GM08714 (cell line): ENCODE measurements around the gene SEPTIN14.
"Not testable (repeated sequence)": the region's sequence is repeated elsewhere in the genome, so short reads cannot be mapped to it uniquely, and the experiment has no call there.

Source experiments
- H3K4me3 ChIP-seq: fragments of 200-500 bp; sonication (Bioruptor generic); 2 replicates; pipeline ENCODE4 v1.5.1; 2014; ENCODE audit warnings: mild to moderate bottlenecking, low read length, inconsistent platforms
- ZNF274 ChIP-seq: IDR thresholded peaks from 2 replicates; pipeline ENCODE4 v1.6.1; 2012; ENCODE audit warnings: mild to moderate bottlenecking, low read depth, low read length

SEPTIN14 gene

DNA sequence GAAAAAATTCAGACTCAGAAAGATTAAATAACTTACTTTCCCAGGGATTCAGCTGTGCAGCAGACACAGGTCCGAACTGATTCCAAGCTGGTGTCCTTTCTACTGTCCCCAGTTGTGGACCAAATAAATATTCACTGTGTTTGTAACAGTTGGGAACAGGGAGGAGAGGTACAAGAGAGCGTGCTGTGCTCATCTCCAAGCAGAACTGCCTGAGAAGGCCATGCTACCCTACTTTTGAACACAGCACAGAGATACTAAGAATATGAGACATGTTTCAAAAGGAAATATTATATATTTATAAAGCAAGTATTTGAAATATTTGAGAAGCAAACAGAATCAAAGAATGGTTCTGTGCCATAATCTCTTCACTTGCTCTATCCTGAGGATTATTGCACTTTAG is at the start of gene SEPTIN14:
TSS of gene SEPTIN14 (minus strand) at position 101 of the 400 bp plus-strand sequence. CDS start 756 bp downstream, outside the sequence.
- not testable (repeated sequence) for H3K4me3 ChIP-seq

DNA sequence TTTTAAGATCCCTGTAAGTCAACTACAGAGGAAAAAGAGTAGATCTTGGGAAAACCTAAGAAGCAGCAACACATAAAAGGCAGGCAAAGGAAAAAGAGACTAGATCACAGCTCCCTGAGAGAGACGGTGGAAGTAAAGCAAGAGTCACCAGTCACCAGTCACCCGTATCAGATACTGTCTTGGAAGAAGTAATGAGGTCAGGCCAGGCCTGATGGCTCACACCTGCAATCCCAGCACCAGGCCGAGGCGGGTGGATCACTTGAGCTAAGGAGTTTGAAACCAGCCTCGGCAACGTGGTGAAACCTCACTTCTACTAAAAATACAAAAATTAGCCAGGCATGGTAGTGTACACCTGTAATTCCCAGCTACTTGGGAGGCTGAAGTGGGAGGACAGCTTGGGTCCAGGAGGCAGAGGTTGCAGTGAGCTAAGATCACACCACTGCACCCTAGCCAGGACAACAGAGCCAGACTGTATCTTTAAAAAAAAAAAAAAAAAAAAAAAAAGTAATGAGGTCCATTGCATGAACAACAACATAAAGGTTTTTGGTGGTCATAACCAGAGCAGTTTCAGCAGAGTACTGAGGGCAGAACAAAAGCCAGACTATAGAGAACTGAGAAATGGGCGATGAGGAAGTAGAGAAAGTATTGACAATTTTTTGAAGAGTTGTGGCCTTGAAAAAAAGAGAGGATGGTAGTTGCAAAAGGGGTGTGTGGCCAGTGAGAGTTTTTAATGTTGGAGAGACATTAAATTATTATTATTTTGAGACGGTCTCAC is 41.6 kb upstream of the SEPTIN14 start:
- no peak overlapping the region for H3K4me3 ChIP-seq
- TF ChIP-seq ZNF274 = no peak

DNA sequence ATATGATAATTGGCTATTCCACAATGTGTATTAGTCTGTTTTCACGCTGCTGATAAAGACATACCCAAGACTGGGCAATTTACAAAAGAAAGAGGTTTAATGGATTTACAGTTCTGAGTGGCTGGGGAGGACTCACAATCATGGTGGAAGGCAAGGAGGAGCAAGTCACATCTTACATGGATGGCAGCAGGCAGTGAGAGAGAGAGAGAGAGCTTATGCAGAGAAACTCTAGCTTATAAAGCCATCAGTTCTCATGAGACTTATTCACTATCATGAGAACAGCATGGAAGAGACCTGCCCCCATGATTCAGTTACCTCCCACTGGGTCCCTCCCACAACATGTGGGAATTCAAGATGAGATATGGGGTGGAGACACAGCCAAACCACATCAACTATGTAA is 38.5 kb upstream of the SEPTIN14 start:
- not testable (repeated sequence) for H3K4me3 ChIP-seq

DNA sequence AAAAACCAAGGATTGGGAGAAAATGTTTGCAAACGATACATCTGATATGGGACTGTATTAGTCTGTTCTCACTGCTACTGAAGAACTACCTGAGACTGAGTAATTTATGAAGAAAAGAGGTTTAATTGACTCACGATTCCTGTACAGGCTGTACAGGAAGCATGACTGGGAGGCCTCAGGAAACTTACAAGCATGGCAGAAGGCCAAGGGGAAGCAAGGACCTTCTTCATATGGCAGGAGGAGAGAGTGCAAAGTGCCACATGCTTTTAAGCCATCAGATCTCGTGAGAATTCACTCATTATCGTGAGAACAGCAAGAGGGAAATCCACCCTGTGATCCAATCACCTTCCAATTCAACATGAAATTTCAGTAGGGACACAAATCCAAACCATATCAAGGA is 35.7 kb upstream of the SEPTIN14 start:
- no peak overlapping the region for H3K4me3 ChIP-seq
- TF ChIP-seq ZNF274 = no peak

DNA sequence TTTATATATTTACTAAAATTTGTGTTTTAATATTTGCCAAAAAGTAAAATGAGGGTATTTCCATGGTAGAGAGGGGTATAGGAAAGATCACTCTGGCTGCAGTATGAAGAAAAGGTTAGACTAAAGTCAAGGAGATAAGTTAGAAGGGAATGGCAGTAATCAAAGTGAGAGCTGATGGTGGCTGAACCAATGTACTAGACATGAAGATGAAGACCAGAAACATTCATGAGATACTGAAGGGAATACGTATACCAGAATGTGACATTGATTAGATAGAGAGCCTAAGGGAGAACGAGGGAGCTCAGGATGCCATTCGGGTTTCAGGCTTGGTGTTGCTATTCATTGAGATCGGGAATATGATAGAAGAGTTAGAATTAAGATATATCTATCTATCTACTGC is 32.5 kb upstream of the SEPTIN14 start:
- no peak for TF ChIP-seq ZNF274
- H3K4me3 ChIP-seq = no peak overlapping the region

DNA sequence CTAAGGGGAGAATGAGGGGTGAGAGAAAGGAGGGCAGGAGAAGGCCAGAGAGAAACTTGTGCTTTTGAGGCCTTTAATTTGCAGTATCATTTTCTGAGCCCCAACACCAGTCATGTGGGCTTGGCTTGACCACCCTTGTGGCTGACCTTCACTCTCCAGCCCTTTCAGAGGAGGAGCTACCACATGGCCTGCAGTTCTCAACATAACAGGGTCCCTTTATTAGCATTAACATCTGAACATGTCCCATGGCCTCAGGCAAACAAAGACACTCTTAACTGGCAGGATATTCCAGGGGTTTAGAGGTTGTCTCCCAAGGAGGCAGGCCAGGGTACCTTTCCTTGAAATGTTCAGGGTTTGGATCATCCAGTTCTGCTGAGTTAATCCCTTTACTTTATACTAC is 31.4 kb upstream of the SEPTIN14 start:
- H3K4me3 ChIP-seq = no peak overlapping the region
- no peak for TF ChIP-seq ZNF274

DNA sequence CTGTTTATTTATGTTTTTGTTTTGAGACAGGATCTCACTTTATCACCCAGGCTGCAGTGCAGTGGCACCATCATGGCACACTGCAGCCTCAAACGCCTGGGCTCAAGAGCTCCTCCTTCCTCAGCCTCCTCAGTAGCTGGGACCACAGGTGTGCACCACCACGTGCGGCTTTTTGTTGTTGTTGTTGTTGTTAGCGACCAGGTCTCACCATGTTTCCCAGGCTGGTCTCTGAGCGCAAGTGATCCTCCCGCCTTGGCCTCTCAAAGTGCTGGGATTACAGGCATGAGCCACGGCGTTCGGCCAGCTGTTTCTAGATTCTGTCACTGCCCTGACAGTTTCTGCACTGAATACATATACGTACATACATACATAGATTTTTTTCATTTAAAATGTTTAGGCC is 25.8 kb upstream of the SEPTIN14 start:
- H3K4me3 ChIP-seq = peak overlapping the region; percentile 65; the same call in 1 of the 2 replicates

DNA sequence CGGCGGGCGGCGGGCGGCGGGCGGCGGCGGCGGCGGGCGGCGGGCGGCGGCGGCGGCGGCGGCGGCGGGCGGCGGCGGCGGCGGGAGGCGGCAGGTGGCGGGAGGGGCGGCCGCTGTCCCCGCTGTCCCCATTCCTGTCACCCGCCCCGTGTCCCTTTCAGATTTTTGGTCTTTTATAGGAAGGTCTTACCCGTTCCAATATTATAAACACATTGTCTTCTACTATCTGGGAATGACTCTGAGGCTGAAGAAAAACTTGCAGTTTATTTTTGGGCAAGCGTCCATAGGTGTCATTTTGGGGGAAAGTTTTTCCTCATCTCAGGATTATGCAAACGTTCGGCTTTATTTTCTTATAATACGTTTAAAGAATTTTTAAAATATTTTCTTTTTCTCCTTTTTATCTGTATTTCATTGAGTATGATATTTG is 25.3 kb upstream of the SEPTIN14 start:
- H3K4me3 ChIP-seq = peak overlapping the region; percentile 65
- TF ChIP-seq ZNF274 = no peak

DNA sequence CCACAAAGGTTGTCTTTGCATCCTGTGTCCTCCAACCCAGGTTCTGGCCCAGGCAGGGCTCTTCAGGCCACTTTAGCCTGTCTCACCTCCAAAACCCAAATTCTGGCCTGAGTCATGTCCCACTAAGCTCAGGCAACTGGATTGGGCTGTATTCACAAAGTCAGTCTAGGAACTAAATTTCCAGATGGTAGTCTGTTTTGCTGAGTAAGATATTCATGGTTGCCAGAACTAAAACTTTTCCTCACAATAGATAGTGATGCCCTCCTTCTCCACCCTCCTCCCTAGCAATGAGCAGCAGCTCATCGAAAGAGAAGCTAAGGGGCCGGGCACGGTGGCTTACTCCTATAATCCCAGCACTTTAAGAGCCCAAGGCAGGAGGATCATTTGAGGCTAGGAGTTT is 21.8 kb upstream of the SEPTIN14 start:
- TF ChIP-seq ZNF274 = no peak
- no peak overlapping the region for H3K4me3 ChIP-seq

DNA sequence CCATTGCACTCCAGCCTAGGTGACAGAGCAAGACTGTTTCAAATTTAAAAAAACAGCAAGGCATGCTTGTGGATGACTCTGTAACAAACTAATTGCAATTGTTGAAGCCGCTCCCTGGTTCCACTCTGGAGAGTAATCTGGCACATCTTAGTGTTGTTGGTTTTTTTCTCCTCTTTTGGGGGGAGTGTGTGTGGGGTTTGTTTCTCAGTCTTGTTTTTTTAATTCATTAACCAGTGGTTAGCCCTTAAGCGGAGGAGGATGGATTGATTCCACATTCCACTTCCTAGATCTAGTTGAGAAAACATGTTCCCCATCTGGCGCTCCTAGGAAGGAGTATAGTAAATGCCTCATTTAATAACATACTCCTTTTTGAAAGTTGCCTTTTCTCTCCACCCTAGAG is 16.1 kb upstream of the SEPTIN14 start:
- no peak for TF ChIP-seq ZNF274
- H3K4me3 ChIP-seq = no peak overlapping the region

DNA sequence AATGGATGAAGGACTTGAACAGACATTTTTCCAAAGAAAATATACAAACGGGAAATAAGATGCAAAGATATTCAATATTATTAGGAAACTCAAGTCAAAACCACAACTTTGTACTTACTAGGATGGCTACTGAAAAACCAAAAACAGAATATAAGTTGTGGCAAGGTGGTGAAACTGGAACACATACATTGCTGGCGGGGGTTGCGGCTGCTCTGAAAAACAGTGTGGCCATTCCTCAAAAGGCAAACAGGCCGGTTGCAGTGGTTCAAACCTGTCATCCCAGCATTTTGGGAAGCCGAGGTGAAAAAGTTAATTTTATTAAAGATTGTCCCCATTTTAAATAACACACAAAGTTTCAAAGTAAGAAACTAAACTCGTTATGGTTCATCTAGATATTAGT is 14.8 kb upstream of the SEPTIN14 start:
- no peak overlapping the region for H3K4me3 ChIP-seq
- TF ChIP-seq ZNF274 = no peak

DNA sequence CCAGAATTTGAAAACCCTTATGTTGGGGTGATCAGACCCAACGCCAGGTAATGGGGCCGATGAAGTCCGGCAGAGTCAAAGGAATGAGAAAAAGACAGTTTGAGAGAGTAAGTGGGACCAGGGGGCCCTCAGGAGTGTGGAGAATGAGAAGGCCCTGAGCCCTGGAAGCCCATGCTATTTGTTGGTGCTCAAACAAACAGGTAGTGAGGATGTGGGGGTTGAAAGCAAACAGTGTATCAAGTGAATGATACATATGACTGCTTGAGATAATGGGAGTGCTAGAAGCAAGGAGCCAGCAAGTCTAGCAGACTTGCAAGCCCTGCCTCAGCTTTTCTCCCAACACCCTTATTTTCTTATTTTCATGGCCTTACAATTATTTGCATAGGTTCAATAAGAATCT is 11.2 kb upstream of the SEPTIN14 start:
- TF ChIP-seq ZNF274 = no peak

DNA sequence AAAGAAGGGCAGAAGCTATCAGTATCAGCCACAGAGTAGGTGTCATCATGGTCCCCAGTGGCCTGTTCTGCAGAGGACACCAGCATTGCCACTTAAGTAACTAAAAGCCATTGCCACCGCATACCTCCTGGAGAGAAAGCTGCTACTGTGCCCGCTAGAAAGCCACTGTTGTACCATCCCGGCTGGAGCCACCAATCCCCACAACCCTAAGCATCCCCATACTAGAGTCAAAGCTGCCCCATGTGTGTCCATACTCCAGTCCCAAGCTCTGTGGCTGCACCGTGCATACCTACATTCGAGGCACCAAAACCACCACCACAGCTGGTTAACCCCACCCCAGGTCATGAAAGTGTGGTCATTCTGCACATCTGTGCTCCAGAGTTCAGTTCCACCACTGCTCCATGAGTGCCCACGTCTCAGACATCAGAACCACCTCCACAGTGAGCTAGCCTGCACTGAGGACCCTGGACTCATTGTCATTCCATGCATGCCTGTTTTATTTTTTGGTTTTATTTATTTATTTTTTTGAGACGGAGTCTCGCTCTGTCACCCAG is 9.5 kb upstream of the SEPTIN14 start:
- TF ChIP-seq ZNF274 = no peak
- no peak overlapping the region for H3K4me3 ChIP-seq

More for the DNA sequence above, 11.2 kb upstream of the SEPTIN14 start:
- no peak overlapping the region for H3K4me3 ChIP-seq

DNA sequence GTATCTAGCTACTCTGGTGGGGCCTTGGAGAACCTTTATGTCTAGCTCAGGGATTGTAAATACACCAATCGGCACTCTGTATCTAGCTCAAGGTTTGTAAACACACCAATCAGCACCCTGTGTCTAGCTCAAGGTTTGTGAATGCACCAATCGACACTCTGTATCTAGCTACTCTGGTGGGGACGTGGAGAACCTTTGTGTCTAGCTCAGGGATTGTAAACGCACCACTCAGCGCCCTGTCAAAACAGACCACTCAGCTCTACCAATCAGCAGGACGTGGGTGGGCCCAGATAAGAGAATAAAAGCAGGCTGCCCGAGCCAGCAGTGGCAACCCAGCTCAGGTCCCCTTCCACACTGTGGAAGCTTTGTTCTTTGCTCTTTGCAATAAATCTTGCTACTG is 6.4 kb upstream of the SEPTIN14 start:
- H3K4me3 ChIP-seq = not testable (repeated sequence)

DNA sequence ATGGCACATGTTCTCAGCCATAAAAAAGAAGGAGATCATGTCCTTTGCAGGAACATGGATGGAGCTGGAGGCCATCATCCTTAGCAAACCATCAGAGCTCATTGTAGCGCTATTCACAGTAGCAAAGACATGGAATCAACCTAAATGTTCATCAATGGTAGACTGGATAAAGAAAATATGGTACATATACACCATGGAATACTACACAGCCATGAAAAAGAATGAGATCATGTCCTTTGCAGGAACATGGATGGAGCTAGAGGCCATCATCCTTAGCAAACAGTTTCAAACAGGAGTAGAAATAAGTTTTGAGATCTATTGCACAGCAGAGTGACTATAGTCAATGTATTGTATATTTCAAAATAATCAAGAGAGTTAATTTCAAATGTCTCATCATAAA is 17.4 kb downstream of the SEPTIN14 start:
- not testable (repeated sequence) for H3K4me3 ChIP-seq

DNA sequence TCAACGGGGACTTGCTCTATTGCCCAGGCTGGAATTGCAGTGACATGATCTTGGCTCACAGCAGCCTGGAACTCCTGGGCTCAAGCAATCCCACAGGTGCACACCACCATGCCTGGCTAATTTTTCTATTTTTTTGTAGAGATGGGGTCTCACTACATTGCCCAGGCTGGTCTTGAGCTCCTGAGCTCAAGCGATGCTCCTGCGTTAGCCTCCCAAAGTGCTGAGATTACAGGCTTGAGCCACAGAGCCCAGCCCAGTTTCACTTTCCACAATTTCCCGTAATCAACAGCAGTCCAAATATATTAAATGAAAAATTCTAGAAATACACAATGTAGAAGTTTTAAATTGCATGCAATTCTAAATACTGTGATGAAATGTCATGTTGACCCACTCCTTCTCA is 24.0 kb downstream of the SEPTIN14 start:
- no peak for TF ChIP-seq ZNF274
- no peak overlapping the region for H3K4me3 ChIP-seq

DNA sequence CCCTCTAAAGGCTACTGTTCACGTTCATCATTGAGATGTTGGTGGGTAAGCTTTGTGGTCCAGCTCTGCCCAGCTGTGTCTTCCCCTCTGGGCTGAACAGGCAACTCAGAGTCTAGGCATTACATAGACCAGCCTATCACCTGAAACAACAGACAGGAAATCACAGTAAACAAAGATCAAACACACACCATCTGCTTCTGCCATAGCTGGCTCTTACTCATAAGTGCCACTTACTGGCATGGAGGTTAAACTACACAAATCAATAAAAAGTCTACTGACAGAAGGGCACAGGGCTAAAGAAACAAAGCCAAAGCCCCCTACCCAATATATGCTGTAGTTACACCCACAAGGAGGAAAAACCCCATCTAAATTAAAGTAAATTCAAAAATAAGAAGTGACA is 35.0 kb downstream of the SEPTIN14 start:
- TF ChIP-seq ZNF274 = no peak
- no peak overlapping the region for H3K4me3 ChIP-seq
